Right lobe of liver (tissue), 4 donors: ENCODE results near the gene ZMYND8.

ENCODE experiments used
- POLR2A ChIP-seq: fragments of 450-650 bp; IDR thresholded peaks from one replicate; pipeline ENCODE4 v1.6.1; 2017; ENCODE audit warnings: antibody characterized with exemption, mild to moderate bottlenecking
- TF ChIP-seq, protein P1 (sequence below), 4 donors: fragments of 200-600 bp in 3 of 4; fragments of 450-650 bp in 1 of 4; IDR thresholded peaks; one replicate each; pipeline versions ENCODE4 v1.5.1 to v1.8.0; 2016 to 2022; ENCODE audit warnings: antibody characterized with exemption in 4 of 4, mild to moderate bottlenecking in 2 of 4
- donor health status: DM: no; HTN: no; CAD: no.
- donor health status: DM: no; HTN: no; CAD: no.
- donor health status: DM: no; HTN: yes; CAD: no.

- TF ChIP-seq, protein P1, sequence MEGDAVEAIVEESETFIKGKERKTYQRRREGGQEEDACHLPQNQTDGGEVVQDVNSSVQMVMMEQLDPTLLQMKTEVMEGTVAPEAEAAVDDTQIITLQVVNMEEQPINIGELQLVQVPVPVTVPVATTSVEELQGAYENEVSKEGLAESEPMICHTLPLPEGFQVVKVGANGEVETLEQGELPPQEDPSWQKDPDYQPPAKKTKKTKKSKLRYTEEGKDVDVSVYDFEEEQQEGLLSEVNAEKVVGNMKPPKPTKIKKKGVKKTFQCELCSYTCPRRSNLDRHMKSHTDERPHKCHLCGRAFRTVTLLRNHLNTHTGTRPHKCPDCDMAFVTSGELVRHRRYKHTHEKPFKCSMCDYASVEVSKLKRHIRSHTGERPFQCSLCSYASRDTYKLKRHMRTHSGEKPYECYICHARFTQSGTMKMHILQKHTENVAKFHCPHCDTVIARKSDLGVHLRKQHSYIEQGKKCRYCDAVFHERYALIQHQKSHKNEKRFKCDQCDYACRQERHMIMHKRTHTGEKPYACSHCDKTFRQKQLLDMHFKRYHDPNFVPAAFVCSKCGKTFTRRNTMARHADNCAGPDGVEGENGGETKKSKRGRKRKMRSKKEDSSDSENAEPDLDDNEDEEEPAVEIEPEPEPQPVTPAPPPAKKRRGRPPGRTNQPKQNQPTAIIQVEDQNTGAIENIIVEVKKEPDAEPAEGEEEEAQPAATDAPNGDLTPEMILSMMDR (IDR thresholded peaks at IDR 0.05): no peak
- TF ChIP-seq POLR2A: no peak
These were observed 5.6 kb downstream of the ZMYND8 start for GRCh38 chr20:47350691-47351545.
